K562 (cell line): ENCODE results near the gene ZNF669. TPM values are rescaled to one million over a fixed set of nuclear protein-coding genes. Genes with fewer than 3 reads are reported as not detected.

Source experiments
- ARID2 ChIP-seq: fragments of 450-650 bp; IDR thresholded peaks from 2 replicates; pipeline ENCODE4 v1.6.1; 2017; ENCODE audit warnings: antibody characterized with exemption, mild to moderate bottlenecking
- ELF2 ChIP-seq: fragments of 250-450 bp; sonication (Bioruptor Pico); IDR thresholded peaks from 2 replicates; pipeline ENCODE4 v1.5.0; 2021; ENCODE audit warnings: mild to moderate bottlenecking
- ETV5 ChIP-seq: sonication (generic); formaldehyde crosslinking; IDR thresholded peaks from 2 replicates; pipeline ENCODE4 v1.4.0; 2020; ENCODE audit warnings: low read depth, mild to moderate bottlenecking, missing genetic modification reagents
- FOSL1 ChIP-seq: fragments of 200-800 bp; sonication (Bioruptor generic); conservative IDR thresholded peaks from 2 replicates; pipeline ENCODE4 v1.6.1; 2016; ENCODE audit warnings: missing genetic modification characterization, missing compliant biosample characterization
- GATAD2B ChIP-seq: fragments of 450-650 bp; IDR thresholded peaks from 2 replicates; pipeline ENCODE4 v1.6.1; 2017; ENCODE audit warnings: mild to moderate bottlenecking, borderline replicate concordance
- MYNN ChIP-seq, 2 experiments: sonication (generic); formaldehyde crosslinking in 1 of 2; IDR thresholded peaks; 2 replicates each; pipeline versions ENCODE4 v1.5.0 to v1.6.1; 2016 to 2020; ENCODE audit warnings: antibody characterized with exemption in 1 of 2, missing genetic modification reagents in 1 of 2
- POLR2B ChIP-seq: fragments of 450-650 bp; IDR thresholded peaks from 2 replicates; pipeline ENCODE4 v1.6.1; 2018; ENCODE audit warnings: low read depth; ENCODE audit not compliant: partially characterized antibody
- PPARD ChIP-seq: fragments of 250-450 bp; sonication (Bioruptor Pico); IDR thresholded peaks from 2 replicates; pipeline ENCODE4 v1.8.0; 2022; ENCODE audit warnings: inconsistent platforms, mild to moderate bottlenecking, moderate library complexity
- RBM22 ChIP-seq: fragments of 200-400 bp; formaldehyde crosslinking; IDR thresholded peaks from 2 replicates; pipeline ENCODE4 v1.6.1; 2018; ENCODE audit warnings: low read length, low read depth; ENCODE audit not compliant: poor library complexity, severe bottlenecking
- RFX7 ChIP-seq: fragments of 250-450 bp; sonication (Bioruptor Pico); IDR thresholded peaks from 2 replicates; pipeline ENCODE4 v1.5.1; 2021; ENCODE audit warnings: mild to moderate bottlenecking
- YY1 ChIP-seq, 3 experiments: IDR thresholded peaks; 2 replicates each; pipeline ENCODE4 v1.6.1; 2011; ENCODE audit warnings: low read length in 2 of 3, mild to moderate bottlenecking in 2 of 3, moderate library complexity in 2 of 3, borderline replicate concordance in 1 of 3, control low read depth in 1 of 3, low read depth in 1 of 3; ENCODE audit not compliant: insufficient read depth in 3 of 3, insufficient replicate concordance in 2 of 3, control insufficient read depth in 1 of 3, insufficient read length in 1 of 3; ENCODE audit errors: extremely low read depth in 1 of 3
- ZNF124 ChIP-seq: sonication (generic); formaldehyde crosslinking; IDR thresholded peaks from 2 replicates; pipeline ENCODE4 v1.8.1; 2022; ENCODE audit warnings: missing genetic modification reagents
- ZNF184 ChIP-seq: sonication (generic); formaldehyde crosslinking; IDR thresholded peaks from 2 replicates; pipeline ENCODE4 v1.5.0; 2020; ENCODE audit warnings: missing genetic modification reagents
- ZNF23 ChIP-seq: fragments of 250-450 bp; sonication (Bioruptor Pico); IDR thresholded peaks from 2 replicates; pipeline ENCODE4 v1.4.0; 2020; ENCODE audit warnings: mild to moderate bottlenecking
- ZNF696 ChIP-seq: fragments of 250-450 bp; sonication (Bioruptor Pico); conservative IDR thresholded peaks from 2 replicates; pipeline ENCODE4 v1.4.0; 2020; ENCODE audit warnings: mild to moderate bottlenecking, moderate library complexity
- ZSCAN29 ChIP-seq: fragments of 450-650 bp; IDR thresholded peaks from 2 replicates; pipeline ENCODE4 v1.6.1; 2017
- polyA plus RNA-seq, 8 experiments: library from polyadenylated mRNA; depleted of rRNA in 4 of 8; stranded (reverse) in 5 of 8; unstranded in 3 of 8; fragments of >200 nt; fragmentation: Nextera tagmentation in 2 of 8; fragmentation: Illumina TruSeq in 1 of 8; extraction: Ambion mirVana in 2 of 8; extraction: Trizol in 1 of 8; gene quantifications; 2 replicates each; pipeline versions ENCODE4 v1.2.1 to v1.2.3, GENCODE V29; 2011 to 2014; ENCODE audit warnings: inconsistent platforms in 1 of 8, missing spikeins in 1 of 8
- total RNA-seq, 7 experiments: library from RNA; depleted of rRNA in 6 of 7; stranded (reverse); fragments of >200 nt in 6 of 7; fragmentation: Illumina TruSeq in 2 of 7; extraction: Trizol in 2 of 7; gene quantifications; 2 replicates each; pipeline versions ENCODE4 v1.2.1 to v1.2.3, GENCODE V29; 2011 to 2021; ENCODE audit warnings: low replicate concordance in 1 of 7
- TF ChIP-seq, protein P1 (sequence below): fragments of 250-450 bp; sonication (Bioruptor Pico); IDR thresholded peaks from 2 replicates; pipeline ENCODE4 v1.5.0; 2022; ENCODE audit warnings: mild to moderate bottlenecking
- TF ChIP-seq, protein P2 (sequence below), 2 experiments: IDR thresholded peaks; 2 replicates each; pipeline ENCODE4 v1.6.1; 2012; ENCODE audit warnings: improper control_type of control experiment in 2 of 2, low read depth in 2 of 2, low read length in 2 of 2, borderline replicate concordance in 1 of 2
- TF ChIP-seq, protein P3 (sequence below): fragments of 150-350 bp; conservative IDR thresholded peaks from 2 replicates; pipeline ENCODE4 v1.6.1; 2014; ENCODE audit warnings: low read length
- TF ChIP-seq, protein P4 (sequence below): IDR thresholded peaks from 3 replicates; pipeline ENCODE4 v1.6.1; 2011; ENCODE audit warnings: borderline replicate concordance, mild to moderate bottlenecking; ENCODE audit not compliant: insufficient read length, insufficient read depth

The ZNF669 gene
- total and polyA plus RNA-seq, 9 of the 15 experiments (the other 6 are each of a cell fraction or from before 2014, with no cell fraction given): 5.3 to 18.3 (median 10.2) TPM

DNA sequence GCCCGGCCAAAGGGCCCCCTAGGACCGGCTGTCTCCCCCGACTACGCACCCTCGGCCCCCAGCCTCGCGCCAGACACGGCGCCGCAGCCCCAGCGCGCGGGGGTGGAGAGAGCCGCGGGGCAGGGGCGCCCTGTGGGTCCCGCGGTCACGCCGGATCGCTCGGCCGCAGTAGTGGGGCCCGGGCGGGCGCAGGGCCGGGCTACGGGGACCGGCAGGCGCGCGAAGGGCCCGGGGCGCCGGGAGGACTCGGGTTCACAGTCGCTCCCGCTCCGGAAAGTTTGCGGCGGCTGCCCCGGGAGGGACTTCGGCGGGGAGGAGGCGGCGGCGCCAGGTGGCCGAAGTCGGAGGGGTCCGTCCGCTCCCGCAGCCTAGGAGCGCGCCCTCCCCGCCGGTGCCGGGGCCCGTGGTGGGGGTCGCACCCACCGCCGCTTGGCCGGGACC is 7.1 kb upstream of the ZNF669 start (continued):
- TF ChIP-seq, protein P1, sequence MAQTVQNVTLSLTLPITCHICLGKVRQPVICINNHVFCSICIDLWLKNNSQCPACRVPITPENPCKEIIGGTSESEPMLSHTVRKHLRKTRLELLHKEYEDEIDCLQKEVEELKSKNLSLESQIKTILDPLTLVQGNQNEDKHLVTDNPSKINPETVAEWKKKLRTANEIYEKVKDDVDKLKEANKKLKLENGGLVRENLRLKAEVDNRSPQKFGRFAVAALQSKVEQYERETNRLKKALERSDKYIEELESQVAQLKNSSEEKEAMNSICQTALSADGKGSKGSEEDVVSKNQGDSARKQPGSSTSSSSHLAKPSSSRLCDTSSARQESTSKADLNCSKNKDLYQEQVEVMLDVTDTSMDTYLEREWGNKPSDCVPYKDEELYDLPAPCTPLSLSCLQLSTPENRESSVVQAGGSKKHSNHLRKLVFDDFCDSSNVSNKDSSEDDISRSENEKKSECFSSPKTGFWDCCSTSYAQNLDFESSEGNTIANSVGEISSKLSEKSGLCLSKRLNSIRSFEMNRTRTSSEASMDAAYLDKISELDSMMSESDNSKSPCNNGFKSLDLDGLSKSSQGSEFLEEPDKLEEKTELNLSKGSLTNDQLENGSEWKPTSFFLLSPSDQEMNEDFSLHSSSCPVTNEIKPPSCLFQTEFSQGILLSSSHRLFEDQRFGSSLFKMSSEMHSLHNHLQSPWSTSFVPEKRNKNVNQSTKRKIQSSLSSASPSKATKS (CRISPR knock-in tag): no peak
- TF ChIP-seq POLR2B (no peak), ZNF23 (no peak), PPARD (CRISPR knock-in tag) (no peak), FOSL1 (tag) (0 out of 2 replicates have a peak, but pooled peaks have one; percentile 12), ZSCAN29 (peak; percentile 52; the same call in 1 of the 2 replicates), RFX7 (CRISPR knock-in tag) (no peak), ZNF124 (CRISPR knock-in tag) (no peak), ZNF696 (CRISPR knock-in tag) (no peak), ZNF184 (CRISPR knock-in tag) (no peak), ELF2 (CRISPR knock-in tag) (no peak), GATAD2B (peak; percentile 80; the same call in 1 of the 2 replicates), ETV5 (CRISPR knock-in tag) (no peak), ARID2 (no peak), RBM22 (peak; percentile 34), YY1 (IDR thresholded peaks at IDR 0.05; ENCODE audit: borderline replicate concordance in 1 of 3, control insufficient read depth in 1 of 3, extremely low read depth in 1 of 3, insufficient read depth in 3 of 3, insufficient read length in 1 of 3, insufficient replicate concordance in 2 of 3, low read depth in 1 of 3, low read length in 2 of 3) (no peak), MYNN (IDR thresholded peaks at IDR 0.05) (no peak), MYNN (CRISPR knock-in tag; IDR thresholded peaks at IDR 0.05) (no peak)
- TF ChIP-seq, protein P2, sequence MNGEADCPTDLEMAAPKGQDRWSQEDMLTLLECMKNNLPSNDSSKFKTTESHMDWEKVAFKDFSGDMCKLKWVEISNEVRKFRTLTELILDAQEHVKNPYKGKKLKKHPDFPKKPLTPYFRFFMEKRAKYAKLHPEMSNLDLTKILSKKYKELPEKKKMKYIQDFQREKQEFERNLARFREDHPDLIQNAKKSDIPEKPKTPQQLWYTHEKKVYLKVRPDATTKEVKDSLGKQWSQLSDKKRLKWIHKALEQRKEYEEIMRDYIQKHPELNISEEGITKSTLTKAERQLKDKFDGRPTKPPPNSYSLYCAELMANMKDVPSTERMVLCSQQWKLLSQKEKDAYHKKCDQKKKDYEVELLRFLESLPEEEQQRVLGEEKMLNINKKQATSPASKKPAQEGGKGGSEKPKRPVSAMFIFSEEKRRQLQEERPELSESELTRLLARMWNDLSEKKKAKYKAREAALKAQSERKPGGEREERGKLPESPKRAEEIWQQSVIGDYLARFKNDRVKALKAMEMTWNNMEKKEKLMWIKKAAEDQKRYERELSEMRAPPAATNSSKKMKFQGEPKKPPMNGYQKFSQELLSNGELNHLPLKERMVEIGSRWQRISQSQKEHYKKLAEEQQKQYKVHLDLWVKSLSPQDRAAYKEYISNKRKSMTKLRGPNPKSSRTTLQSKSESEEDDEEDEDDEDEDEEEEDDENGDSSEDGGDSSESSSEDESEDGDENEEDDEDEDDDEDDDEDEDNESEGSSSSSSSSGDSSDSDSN (IDR thresholded peaks at IDR 0.05; ENCODE audit: borderline replicate concordance in 1 of 2, low read depth in 2 of 2, low read length in 2 of 2): 0 out of 4 replicates have a peak, but pooled peaks of 1 of the 2 experiments have one; percentile 7
- TF ChIP-seq, protein P3, sequence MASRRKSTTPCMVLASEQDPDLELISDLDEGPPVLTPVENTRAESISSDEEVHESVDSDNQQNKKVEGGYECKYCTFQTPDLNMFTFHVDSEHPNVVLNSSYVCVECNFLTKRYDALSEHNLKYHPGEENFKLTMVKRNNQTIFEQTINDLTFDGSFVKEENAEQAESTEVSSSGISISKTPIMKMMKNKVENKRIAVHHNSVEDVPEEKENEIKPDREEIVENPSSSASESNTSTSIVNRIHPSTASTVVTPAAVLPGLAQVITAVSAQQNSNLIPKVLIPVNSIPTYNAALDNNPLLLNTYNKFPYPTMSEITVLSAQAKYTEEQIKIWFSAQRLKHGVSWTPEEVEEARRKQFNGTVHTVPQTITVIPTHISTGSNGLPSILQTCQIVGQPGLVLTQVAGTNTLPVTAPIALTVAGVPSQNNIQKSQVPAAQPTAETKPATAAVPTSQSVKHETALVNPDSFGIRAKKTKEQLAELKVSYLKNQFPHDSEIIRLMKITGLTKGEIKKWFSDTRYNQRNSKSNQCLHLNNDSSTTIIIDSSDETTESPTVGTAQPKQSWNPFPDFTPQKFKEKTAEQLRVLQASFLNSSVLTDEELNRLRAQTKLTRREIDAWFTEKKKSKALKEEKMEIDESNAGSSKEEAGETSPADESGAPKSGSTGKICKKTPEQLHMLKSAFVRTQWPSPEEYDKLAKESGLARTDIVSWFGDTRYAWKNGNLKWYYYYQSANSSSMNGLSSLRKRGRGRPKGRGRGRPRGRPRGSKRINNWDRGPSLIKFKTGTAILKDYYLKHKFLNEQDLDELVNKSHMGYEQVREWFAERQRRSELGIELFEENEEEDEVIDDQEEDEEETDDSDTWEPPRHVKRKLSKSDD: no peak
- TF ChIP-seq, protein P4, sequence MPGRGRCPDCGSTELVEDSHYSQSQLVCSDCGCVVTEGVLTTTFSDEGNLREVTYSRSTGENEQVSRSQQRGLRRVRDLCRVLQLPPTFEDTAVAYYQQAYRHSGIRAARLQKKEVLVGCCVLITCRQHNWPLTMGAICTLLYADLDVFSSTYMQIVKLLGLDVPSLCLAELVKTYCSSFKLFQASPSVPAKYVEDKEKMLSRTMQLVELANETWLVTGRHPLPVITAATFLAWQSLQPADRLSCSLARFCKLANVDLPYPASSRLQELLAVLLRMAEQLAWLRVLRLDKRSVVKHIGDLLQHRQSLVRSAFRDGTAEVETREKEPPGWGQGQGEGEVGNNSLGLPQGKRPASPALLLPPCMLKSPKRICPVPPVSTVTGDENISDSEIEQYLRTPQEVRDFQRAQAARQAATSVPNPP: no peak
